Measurements from ENCODE around the gene PTTG2. TPM values are rescaled to one million over a fixed set of nuclear protein-coding genes. Genes with fewer than 3 reads are reported as not detected.

Gene PTTG2
- total RNA-seq, 1 donor from 2014 or later = 2.5 TPM

- H3K27me3 ChIP-seq = no peaks in the 10 kb centered on the region
- no peaks in the 10 kb centered on the region for H3K9me3 ChIP-seq
- H3K27ac ChIP-seq = peak overlapping the region; percentile 15
- DNase-seq (ENCODE audit: extremely low spot score in 2 of 2) = no peak
- H3K4me1 ChIP-seq = peaks cover 44% of the 10 kb centered on the region
- no peak overlapping the region for H3K4me3 ChIP-seq
- H3K36me3 ChIP-seq = no peaks in the 10 kb centered on the region
- intact Hi-C loops (cut with DNase I) = no loop called here
- TF ChIP-seq POLR2A (IDR thresholded peaks at IDR 0.05) (no peak), POLR2AphosphoS5 (IDR thresholded peaks at IDR 0.05; ENCODE audit: insufficient read depth in 1 of 2, low read depth in 1 of 2) (no peak)
- TF ChIP-seq, protein P1, sequence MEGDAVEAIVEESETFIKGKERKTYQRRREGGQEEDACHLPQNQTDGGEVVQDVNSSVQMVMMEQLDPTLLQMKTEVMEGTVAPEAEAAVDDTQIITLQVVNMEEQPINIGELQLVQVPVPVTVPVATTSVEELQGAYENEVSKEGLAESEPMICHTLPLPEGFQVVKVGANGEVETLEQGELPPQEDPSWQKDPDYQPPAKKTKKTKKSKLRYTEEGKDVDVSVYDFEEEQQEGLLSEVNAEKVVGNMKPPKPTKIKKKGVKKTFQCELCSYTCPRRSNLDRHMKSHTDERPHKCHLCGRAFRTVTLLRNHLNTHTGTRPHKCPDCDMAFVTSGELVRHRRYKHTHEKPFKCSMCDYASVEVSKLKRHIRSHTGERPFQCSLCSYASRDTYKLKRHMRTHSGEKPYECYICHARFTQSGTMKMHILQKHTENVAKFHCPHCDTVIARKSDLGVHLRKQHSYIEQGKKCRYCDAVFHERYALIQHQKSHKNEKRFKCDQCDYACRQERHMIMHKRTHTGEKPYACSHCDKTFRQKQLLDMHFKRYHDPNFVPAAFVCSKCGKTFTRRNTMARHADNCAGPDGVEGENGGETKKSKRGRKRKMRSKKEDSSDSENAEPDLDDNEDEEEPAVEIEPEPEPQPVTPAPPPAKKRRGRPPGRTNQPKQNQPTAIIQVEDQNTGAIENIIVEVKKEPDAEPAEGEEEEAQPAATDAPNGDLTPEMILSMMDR (IDR thresholded peaks at IDR 0.05) = no peak
Measured at GRCh38 chr4:37994569-37994968, 34.4 kb downstream of the PTTG2 start.

GRCh38 chr4:37995299-37995821 lies 35.2 kb downstream of the PTTG2 start:
- Histone ChIP-seq H3K4me1 (peaks cover 41% of the 10 kb centered on the region), H3K27ac (peak overlapping the region; percentile 15), H3K4me3 (no peak overlapping the region), H3K27me3 (no peaks in the 10 kb centered on the region), H3K36me3 (no peaks in the 10 kb centered on the region), H3K9me3 (no peaks in the 10 kb centered on the region)
- intact Hi-C loops (cut with DNase I) = no loop called here
- DNase-seq (ENCODE audit: extremely low spot score in 2 of 2) = no peak
- TF ChIP-seq POLR2A (IDR thresholded peaks at IDR 0.05) (no peak), POLR2AphosphoS5 (IDR thresholded peaks at IDR 0.05; ENCODE audit: insufficient read depth in 1 of 2, low read depth in 1 of 2) (no peak)
- TF ChIP-seq, protein P1 (IDR thresholded peaks at IDR 0.05) = no peak

- H3K27me3 ChIP-seq = no peaks in the 10 kb centered on the region
- no peaks in the 10 kb centered on the region for H3K9me3 ChIP-seq
- no peak for DNase-seq (ENCODE audit: extremely low spot score in 2 of 2)
- TF ChIP-seq POLR2A (IDR thresholded peaks at IDR 0.05) = no peak
- no peak for TF ChIP-seq POLR2AphosphoS5 (IDR thresholded peaks at IDR 0.05; ENCODE audit: insufficient read depth in 1 of 2, low read depth in 1 of 2)
- TF ChIP-seq, protein P1 (IDR thresholded peaks at IDR 0.05) = no peak
- no peak overlapping the region for H3K4me3 ChIP-seq
- intact Hi-C loops (cut with DNase I) = no loop called here
- H3K4me1 ChIP-seq = peaks cover 34% of the 10 kb centered on the region
- no peaks in the 10 kb centered on the region for H3K36me3 ChIP-seq
- peak overlapping the region; percentile 15 for H3K27ac ChIP-seq
Measured at GRCh38 chr4:37995981-37996775, 36.0 kb downstream of the PTTG2 start.

- Histone ChIP-seq H3K36me3 (no peaks in the 10 kb centered on the region), H3K9me3 (no peaks in the 10 kb centered on the region), H3K4me1 (peaks cover 34% of the 10 kb centered on the region), H3K4me3 (no peak overlapping the region), H3K27me3 (no peaks in the 10 kb centered on the region), H3K27ac (no peak overlapping the region)
- intact Hi-C loops (cut with DNase I) = no loop called here
- no peak for TF ChIP-seq POLR2AphosphoS5 (IDR thresholded peaks at IDR 0.05; ENCODE audit: insufficient read depth in 1 of 2, low read depth in 1 of 2)
- TF ChIP-seq, protein P1 (IDR thresholded peaks at IDR 0.05) = no peak
- no peak for TF ChIP-seq POLR2A (IDR thresholded peaks at IDR 0.05)
- DNase-seq (ENCODE audit: extremely low spot score in 2 of 2) = no peak
Measured at GRCh38 chr4:37998226-37998625, 38.0 kb downstream of the PTTG2 start.
